ENCODE measurements around the gene CELSR3. TPM values are rescaled to one million over a fixed set of nuclear protein-coding genes. Genes with fewer than 3 reads are reported as not detected.

The CELSR3 gene
- total RNA-seq, 2 donors from 2014 or later, result 20.7 to 30.1 TPM

DNA sequence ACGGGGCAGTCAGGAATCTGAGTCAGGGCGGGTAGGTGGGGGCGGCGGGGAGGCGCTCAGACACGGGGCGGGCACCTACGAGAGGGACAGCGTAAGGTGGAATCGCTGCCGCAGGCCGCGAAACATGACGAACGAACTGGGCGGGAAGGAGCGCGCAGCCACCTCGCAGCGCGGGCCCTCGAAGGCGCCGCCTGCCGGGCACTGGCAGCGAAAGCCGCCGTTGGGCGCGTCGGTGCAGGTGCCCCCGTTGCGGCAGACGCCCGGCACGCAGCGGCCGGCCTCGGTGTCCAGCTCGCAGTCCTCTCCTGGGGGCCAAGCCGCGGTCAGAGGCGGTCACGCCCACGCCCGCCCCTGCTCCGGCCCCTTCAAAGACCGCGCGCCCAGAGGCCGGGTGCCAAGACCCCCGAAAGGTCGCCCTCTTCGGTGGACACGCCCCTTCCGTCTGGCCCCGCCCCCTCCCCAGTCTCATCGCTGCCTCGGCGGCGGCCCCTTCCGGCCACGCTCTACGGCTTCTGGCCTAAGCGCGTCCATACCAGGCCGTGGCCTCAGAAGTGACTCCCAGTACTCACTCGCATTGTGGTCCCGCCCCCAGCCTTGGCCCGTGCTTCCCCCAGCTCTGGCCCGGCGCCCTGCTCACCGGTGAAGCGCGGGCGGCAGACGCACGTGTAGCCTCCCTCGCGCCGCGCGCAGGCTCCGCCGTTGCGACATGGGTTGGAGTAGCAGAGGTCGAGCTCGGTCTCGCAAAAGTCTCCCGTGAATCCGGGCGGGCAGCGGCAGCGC, 6.4 kb downstream of the CELSR3 start:
- Histone ChIP-seq H3K9me3 (ENCODE audit: control insufficient read depth, low read length) (no peaks in the 10 kb centered on the region), H3K27me3 (ENCODE audit: control insufficient read depth, insufficient read depth, low read length, poor library complexity, severe bottlenecking) (no peaks in the 10 kb centered on the region), H3K4me1 (ENCODE audit: control insufficient read depth, insufficient read depth, low read length) (no peaks in the 10 kb centered on the region), H3K9ac (ENCODE audit: extremely low read depth, low read length, poor library complexity, severe bottlenecking) (no peak overlapping the region), H3K4me3 (ENCODE audit: low read length) (no peak overlapping the region), H3K36me3 (ENCODE audit: control insufficient read depth, insufficient read depth, low read length) (peaks cover 41% of the 10 kb centered on the region), H3K27ac (ENCODE audit: low read depth, low read length) (no peak overlapping the region)
- WGBS, 2 experiments (ENCODE audit: insufficient coverage in 1 of 2, insufficient read length in 1 of 2), result 27 to 51% methylated on average over 53 to 94 of the region's 94 CpGs
- peak; percentile 97 for DNase-seq
- H3K4me1 Mint-ChIP-seq, result no peaks in the 10 kb centered on the region
- peak overlapping the region; percentile 46 for H3K4me3 Mint-ChIP-seq
- H3K9me3 Mint-ChIP-seq, result no peaks in the 10 kb centered on the region
- H3K27ac Mint-ChIP-seq, result no peak overlapping the region
- peaks cover 46% of the 10 kb centered on the region for H3K36me3 Mint-ChIP-seq (ENCODE audit: low read depth)
- H3K27me3 Mint-ChIP-seq (ENCODE audit: insufficient read depth), result peaks cover 31% of the 10 kb centered on the region
- TF ChIP-seq, protein P1, sequence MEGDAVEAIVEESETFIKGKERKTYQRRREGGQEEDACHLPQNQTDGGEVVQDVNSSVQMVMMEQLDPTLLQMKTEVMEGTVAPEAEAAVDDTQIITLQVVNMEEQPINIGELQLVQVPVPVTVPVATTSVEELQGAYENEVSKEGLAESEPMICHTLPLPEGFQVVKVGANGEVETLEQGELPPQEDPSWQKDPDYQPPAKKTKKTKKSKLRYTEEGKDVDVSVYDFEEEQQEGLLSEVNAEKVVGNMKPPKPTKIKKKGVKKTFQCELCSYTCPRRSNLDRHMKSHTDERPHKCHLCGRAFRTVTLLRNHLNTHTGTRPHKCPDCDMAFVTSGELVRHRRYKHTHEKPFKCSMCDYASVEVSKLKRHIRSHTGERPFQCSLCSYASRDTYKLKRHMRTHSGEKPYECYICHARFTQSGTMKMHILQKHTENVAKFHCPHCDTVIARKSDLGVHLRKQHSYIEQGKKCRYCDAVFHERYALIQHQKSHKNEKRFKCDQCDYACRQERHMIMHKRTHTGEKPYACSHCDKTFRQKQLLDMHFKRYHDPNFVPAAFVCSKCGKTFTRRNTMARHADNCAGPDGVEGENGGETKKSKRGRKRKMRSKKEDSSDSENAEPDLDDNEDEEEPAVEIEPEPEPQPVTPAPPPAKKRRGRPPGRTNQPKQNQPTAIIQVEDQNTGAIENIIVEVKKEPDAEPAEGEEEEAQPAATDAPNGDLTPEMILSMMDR (conservative IDR thresholded peaks at IDR 0.05), result peak; percentile 89

DNA sequence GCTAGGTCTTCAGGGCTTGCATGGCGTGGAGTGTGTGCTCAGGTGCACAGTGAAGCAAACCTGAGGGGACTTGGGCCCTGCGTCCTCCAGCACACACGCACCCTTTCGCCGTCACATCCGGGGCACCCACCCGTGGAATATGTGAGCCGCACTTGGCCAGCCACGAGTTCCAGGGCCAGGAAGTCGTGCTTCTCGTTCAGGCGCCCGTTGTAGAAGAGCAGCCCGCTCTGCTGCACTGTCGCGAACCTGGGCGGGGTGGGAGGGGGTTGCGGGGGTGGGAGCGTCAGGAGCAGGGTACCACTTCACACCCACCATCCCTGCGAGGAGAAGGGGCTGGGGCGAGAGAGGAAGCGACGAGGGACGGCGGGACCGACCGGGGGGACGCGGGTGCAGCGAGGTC, 7.1 kb downstream of the CELSR3 start:
- no peaks in the 10 kb centered on the region for H3K9me3 Mint-ChIP-seq
- H3K27ac ChIP-seq (ENCODE audit: low read depth, low read length), result no peak overlapping the region
- no peak overlapping the region for H3K27ac Mint-ChIP-seq
- no peaks in the 10 kb centered on the region for H3K4me1 Mint-ChIP-seq
- peak overlapping the region; percentile 46 for H3K4me3 Mint-ChIP-seq
- no peaks in the 10 kb centered on the region for H3K9me3 ChIP-seq (ENCODE audit: control insufficient read depth, low read length)
- H3K4me1 ChIP-seq (ENCODE audit: control insufficient read depth, insufficient read depth, low read length), result no peaks in the 10 kb centered on the region
- H3K4me3 ChIP-seq (ENCODE audit: low read length), result no peak overlapping the region
- WGBS, 2 experiments (ENCODE audit: insufficient coverage in 1 of 2, insufficient read length in 1 of 2), result 51 to 83% methylated on average over 1 to 30 of the region's 30 CpGs
- no peaks in the 10 kb centered on the region for H3K27me3 ChIP-seq (ENCODE audit: control insufficient read depth, insufficient read depth, low read length, poor library complexity, severe bottlenecking)
- no peak overlapping the region for H3K9ac ChIP-seq (ENCODE audit: extremely low read depth, low read length, poor library complexity, severe bottlenecking)
- peaks cover 35% of the 10 kb centered on the region for H3K36me3 ChIP-seq (ENCODE audit: control insufficient read depth, insufficient read depth, low read length)
- TF ChIP-seq, protein P1 (conservative IDR thresholded peaks at IDR 0.05), result no peak
- H3K36me3 Mint-ChIP-seq (ENCODE audit: low read depth), result peaks cover 52% of the 10 kb centered on the region
- no peak for DNase-seq
- peaks cover 27% of the 10 kb centered on the region for H3K27me3 Mint-ChIP-seq (ENCODE audit: insufficient read depth)

DNA sequence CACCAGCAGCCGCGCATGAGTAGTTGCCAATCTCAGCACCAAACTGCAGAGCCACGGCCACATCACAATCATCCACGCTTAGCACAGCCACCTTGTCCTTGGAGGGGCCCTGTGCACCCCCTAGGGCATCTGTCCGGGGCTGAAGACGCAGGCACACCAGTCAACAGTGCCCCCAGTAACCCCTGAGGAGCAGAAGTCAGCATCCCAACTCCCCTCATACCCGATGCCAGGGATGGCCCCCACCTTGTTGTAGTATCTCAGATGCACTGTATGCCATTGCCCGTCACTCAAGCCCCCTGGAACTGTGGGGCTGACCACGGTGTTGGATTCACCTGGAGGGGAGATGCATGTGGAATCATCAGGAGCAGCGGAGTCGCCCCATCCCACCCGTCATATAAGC, 7.6 kb downstream of the CELSR3 start:
- no peak overlapping the region for H3K27ac ChIP-seq (ENCODE audit: low read depth, low read length)
- Mint-ChIP-seq H3K9me3 (no peaks in the 10 kb centered on the region), H3K27ac (no peak overlapping the region), H3K4me3 (peak overlapping the region; percentile 46), H3K4me1 (no peaks in the 10 kb centered on the region), H3K36me3 (ENCODE audit: low read depth) (peaks cover 48% of the 10 kb centered on the region), H3K27me3 (ENCODE audit: insufficient read depth) (peaks cover 24% of the 10 kb centered on the region)
- WGBS, 2 experiments (ENCODE audit: insufficient coverage in 1 of 2, insufficient read length in 1 of 2), result 96 to 98% methylated on average over 9 to 12 of the region's 12 CpGs
- H3K36me3 ChIP-seq (ENCODE audit: control insufficient read depth, insufficient read depth, low read length), result peaks cover 29% of the 10 kb centered on the region
- H3K27me3 ChIP-seq (ENCODE audit: control insufficient read depth, insufficient read depth, low read length, poor library complexity, severe bottlenecking), result no peaks in the 10 kb centered on the region
- DNase-seq, result no peak
- TF ChIP-seq, protein P1 (conservative IDR thresholded peaks at IDR 0.05), result no peak
- H3K4me1 ChIP-seq (ENCODE audit: control insufficient read depth, insufficient read depth, low read length), result no peaks in the 10 kb centered on the region
- H3K4me3 ChIP-seq (ENCODE audit: low read length), result no peak overlapping the region
- H3K9me3 ChIP-seq (ENCODE audit: control insufficient read depth, low read length), result no peaks in the 10 kb centered on the region
- no peak overlapping the region for H3K9ac ChIP-seq (ENCODE audit: extremely low read depth, low read length, poor library complexity, severe bottlenecking)
